Measurements from ENCODE around the gene QPRT.

- no peak for TF ChIP-seq CTCF (IDR thresholded peaks at IDR 0.05)
- no peak for TF ChIP-seq EZH2 (IDR thresholded peaks at IDR 0.05; ENCODE audit: borderline replicate concordance, insufficient read depth, low read depth, low read length, poor library complexity, severe bottlenecking)
Measured at GRCh38 chr16:29667755-29668154, 11.2 kb upstream of the QPRT start.

All from B cell (primary cell).